ENCODE data around the gene PPP1R7. TPM values are rescaled to one million over a fixed set of nuclear protein-coding genes. Genes with fewer than 3 reads are reported as not detected.

The PPP1R7 gene
- total RNA-seq, 1 experiment from 2014 or later = 65.4 TPM

DNA sequence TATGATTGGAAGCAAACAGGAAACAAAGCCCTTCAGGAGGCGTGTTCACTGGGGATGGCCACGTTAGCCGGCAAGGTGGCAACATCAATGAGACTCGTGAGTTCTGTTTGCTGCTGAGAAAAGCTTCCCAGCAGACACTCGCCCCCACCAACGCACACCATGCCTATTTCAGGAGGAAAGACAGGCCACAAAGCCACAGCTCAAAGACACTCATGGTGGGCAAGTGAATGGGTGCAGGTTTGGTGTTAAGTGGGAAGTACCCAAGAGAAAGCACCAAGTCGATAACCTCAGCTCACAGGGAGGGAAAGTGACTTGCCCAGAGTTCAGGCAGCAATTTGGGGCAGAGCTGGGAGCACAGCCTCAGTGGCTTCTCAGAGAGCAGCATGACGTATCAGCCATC lies 37.7 kb upstream of the PPP1R7 start:
- no TSS peak for BruUV-seq (replicated peaks)
- no peaks in the 10 kb centered on the region for H3K27me3 Mint-ChIP-seq (ENCODE audit: unreplicated experiment)
- peaks cover 14% of the 10 kb centered on the region for H3K36me3 Mint-ChIP-seq (ENCODE audit: insufficient read depth, unreplicated experiment)
- H3K27ac Mint-ChIP-seq (ENCODE audit: unreplicated experiment) = no peak overlapping the region
- DNase-seq = no peak
- no peak for TF ChIP-seq CTCF (IDR thresholded peaks at IDR 0.05; ENCODE audit: unreplicated experiment)
- H3K4me3 Mint-ChIP-seq (ENCODE audit: low read depth, unreplicated experiment) = no peak overlapping the region
- CTCF ChIA-PET = no interaction called here
- no peaks in the 10 kb centered on the region for H3K9me3 Mint-ChIP-seq (ENCODE audit: low read depth, unreplicated experiment)
- intact Hi-C loops (cut with micrococcal nuclease; ENCODE audit: unreplicated experiment) = no loop called here
- H3K4me1 Mint-ChIP-seq (ENCODE audit: low read depth, unreplicated experiment) = no peaks in the 10 kb centered on the region

DNA sequence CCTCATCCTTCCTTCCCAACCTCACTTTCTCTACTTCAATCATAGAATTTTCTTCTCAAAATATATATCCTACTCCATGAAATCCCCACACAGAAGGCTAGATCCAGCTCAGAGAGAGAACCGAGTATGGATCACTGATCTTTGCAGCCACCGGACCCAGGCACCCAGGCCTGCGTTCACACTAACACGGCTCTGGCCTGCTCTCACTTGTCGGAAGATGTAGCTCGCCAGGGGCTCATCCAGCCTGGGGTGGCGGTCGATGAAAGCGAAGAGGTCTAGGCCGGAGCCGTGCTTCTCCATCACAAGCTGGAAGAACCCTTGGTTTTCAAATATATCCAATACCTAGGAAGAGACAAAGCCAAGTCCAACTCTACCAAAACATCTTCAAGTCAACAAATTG lies 35.4 kb upstream of the PPP1R7 start:
- no TSS peak for BruUV-seq (replicated peaks)
- CTCF ChIA-PET = no interaction called here
- no peaks in the 10 kb centered on the region for H3K4me1 Mint-ChIP-seq (ENCODE audit: low read depth, unreplicated experiment)

DNA sequence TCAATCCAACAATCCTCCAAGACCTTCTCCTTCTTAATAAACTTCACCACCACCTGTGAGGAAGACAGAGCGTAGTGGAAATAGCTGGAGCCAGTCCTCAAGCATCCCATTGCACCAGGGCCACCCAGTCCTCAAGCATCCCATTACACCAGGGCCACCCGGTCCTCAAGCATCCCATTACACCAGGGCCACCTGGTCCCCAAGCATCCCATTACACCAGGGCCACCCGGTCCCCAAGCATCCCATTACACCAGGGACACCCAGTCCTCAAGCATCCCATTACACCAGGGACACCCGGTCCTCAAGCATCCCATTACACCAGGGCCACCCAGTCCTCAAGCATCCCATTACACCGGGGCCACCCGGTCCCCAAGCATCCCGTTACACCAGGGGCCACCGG lies 34.9 kb upstream of the PPP1R7 start:
- H3K27me3 Mint-ChIP-seq (ENCODE audit: unreplicated experiment) = no peaks in the 10 kb centered on the region
- DNase-seq = no peak
- BruUV-seq (replicated peaks) = no TSS peak
- H3K9me3 Mint-ChIP-seq (ENCODE audit: low read depth, unreplicated experiment) = no peaks in the 10 kb centered on the region
- intact Hi-C loops (cut with micrococcal nuclease; ENCODE audit: unreplicated experiment) = no loop called here
- H3K4me3 Mint-ChIP-seq (ENCODE audit: low read depth, unreplicated experiment) = no peak overlapping the region
- no peaks in the 10 kb centered on the region for H3K4me1 Mint-ChIP-seq (ENCODE audit: low read depth, unreplicated experiment)
- CTCF ChIA-PET = no interaction called here
- H3K27ac Mint-ChIP-seq (ENCODE audit: unreplicated experiment) = no peak overlapping the region
- no peak for TF ChIP-seq CTCF (IDR thresholded peaks at IDR 0.05; ENCODE audit: unreplicated experiment)
- H3K36me3 Mint-ChIP-seq (ENCODE audit: insufficient read depth, unreplicated experiment) = peaks cover 14% of the 10 kb centered on the region

More for the DNA sequence above, 35.4 kb upstream of the PPP1R7 start:
- Mint-ChIP-seq H3K4me3 (ENCODE audit: low read depth, unreplicated experiment) (no peak overlapping the region), H3K27ac (ENCODE audit: unreplicated experiment) (no peak overlapping the region), H3K36me3 (ENCODE audit: insufficient read depth, unreplicated experiment) (peaks cover 14% of the 10 kb centered on the region), H3K27me3 (ENCODE audit: unreplicated experiment) (no peaks in the 10 kb centered on the region), H3K9me3 (ENCODE audit: low read depth, unreplicated experiment) (no peaks in the 10 kb centered on the region)
- no peak for TF ChIP-seq CTCF (IDR thresholded peaks at IDR 0.05; ENCODE audit: unreplicated experiment)
- intact Hi-C loops (cut with micrococcal nuclease; ENCODE audit: unreplicated experiment) = no loop called here
- DNase-seq = no peak

- intact Hi-C loops (cut with micrococcal nuclease; ENCODE audit: unreplicated experiment) = no loop called here
- no peak overlapping the region for H3K4me3 Mint-ChIP-seq (ENCODE audit: low read depth, unreplicated experiment)
- DNase-seq = no peak
- H3K4me1 Mint-ChIP-seq (ENCODE audit: low read depth, unreplicated experiment) = no peaks in the 10 kb centered on the region
- H3K36me3 Mint-ChIP-seq (ENCODE audit: insufficient read depth, unreplicated experiment) = peaks cover 15% of the 10 kb centered on the region
- CTCF ChIA-PET = no interaction called here
- BruUV-seq (replicated peaks) = no TSS peak
- H3K27ac Mint-ChIP-seq (ENCODE audit: unreplicated experiment) = no peak overlapping the region
- no peaks in the 10 kb centered on the region for H3K9me3 Mint-ChIP-seq (ENCODE audit: low read depth, unreplicated experiment)
- TF ChIP-seq CTCF (IDR thresholded peaks at IDR 0.05; ENCODE audit: unreplicated experiment) = no peak
- H3K27me3 Mint-ChIP-seq (ENCODE audit: unreplicated experiment) = no peaks in the 10 kb centered on the region
Measured at GRCh38 chr2:241116606-241117560, 33.4 kb upstream of the PPP1R7 start.
